ENCODE results near the gene ORAI2.
"Not testable (repeated sequence)": the region's sequence is repeated elsewhere in the genome, so short reads cannot be mapped to it uniquely, and the experiment has no call there.

Gene ORAI2

DNA sequence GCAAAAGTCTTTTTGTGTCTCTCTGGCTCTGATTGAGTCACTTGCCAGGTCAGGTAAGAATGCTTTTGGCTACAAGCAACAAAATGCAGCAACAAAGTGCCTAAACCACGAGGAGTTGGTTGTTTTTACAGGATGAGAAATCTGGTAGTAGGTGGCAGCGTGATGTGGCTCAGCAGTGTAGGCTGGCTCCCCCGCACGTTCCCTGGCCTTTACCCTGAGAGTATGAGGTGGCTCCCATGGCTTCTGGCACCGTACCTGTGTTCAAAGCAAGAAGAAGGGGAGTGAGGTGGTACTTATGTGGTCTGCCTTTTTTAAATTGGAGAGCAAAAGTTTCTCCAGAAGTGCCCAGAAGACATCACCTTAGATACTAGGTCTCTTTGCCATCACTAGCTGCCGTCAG, 25.5 kb upstream of the ORAI2 start:
- DNase-seq (ENCODE audit: low read depth in 1 of 2, low spot score in 1 of 2), result no peak
- TF ChIP-seq GABPA (IDR thresholded peaks at IDR 0.05; ENCODE audit: low read depth) (no peak), POLR2AphosphoS5 (IDR thresholded peaks at IDR 0.05; ENCODE audit: low read depth) (no peak), SPI1 (IDR thresholded peaks at IDR 0.05; ENCODE audit: borderline replicate concordance, low read depth) (no peak)
- TF ChIP-seq, protein P1, sequence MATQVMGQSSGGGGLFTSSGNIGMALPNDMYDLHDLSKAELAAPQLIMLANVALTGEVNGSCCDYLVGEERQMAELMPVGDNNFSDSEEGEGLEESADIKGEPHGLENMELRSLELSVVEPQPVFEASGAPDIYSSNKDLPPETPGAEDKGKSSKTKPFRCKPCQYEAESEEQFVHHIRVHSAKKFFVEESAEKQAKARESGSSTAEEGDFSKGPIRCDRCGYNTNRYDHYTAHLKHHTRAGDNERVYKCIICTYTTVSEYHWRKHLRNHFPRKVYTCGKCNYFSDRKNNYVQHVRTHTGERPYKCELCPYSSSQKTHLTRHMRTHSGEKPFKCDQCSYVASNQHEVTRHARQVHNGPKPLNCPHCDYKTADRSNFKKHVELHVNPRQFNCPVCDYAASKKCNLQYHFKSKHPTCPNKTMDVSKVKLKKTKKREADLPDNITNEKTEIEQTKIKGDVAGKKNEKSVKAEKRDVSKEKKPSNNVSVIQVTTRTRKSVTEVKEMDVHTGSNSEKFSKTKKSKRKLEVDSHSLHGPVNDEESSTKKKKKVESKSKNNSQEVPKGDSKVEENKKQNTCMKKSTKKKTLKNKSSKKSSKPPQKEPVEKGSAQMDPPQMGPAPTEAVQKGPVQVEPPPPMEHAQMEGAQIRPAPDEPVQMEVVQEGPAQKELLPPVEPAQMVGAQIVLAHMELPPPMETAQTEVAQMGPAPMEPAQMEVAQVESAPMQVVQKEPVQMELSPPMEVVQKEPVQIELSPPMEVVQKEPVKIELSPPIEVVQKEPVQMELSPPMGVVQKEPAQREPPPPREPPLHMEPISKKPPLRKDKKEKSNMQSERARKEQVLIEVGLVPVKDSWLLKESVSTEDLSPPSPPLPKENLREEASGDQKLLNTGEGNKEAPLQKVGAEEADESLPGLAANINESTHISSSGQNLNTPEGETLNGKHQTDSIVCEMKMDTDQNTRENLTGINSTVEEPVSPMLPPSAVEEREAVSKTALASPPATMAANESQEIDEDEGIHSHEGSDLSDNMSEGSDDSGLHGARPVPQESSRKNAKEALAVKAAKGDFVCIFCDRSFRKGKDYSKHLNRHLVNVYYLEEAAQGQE (IDR thresholded peaks at IDR 0.05; ENCODE audit: insufficient replicate concordance, low read depth), result no peak
- TF ChIP-seq, protein P2, sequence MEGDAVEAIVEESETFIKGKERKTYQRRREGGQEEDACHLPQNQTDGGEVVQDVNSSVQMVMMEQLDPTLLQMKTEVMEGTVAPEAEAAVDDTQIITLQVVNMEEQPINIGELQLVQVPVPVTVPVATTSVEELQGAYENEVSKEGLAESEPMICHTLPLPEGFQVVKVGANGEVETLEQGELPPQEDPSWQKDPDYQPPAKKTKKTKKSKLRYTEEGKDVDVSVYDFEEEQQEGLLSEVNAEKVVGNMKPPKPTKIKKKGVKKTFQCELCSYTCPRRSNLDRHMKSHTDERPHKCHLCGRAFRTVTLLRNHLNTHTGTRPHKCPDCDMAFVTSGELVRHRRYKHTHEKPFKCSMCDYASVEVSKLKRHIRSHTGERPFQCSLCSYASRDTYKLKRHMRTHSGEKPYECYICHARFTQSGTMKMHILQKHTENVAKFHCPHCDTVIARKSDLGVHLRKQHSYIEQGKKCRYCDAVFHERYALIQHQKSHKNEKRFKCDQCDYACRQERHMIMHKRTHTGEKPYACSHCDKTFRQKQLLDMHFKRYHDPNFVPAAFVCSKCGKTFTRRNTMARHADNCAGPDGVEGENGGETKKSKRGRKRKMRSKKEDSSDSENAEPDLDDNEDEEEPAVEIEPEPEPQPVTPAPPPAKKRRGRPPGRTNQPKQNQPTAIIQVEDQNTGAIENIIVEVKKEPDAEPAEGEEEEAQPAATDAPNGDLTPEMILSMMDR (IDR thresholded peaks at IDR 0.05; ENCODE audit: insufficient read depth, low read length), result no peak
- no peak overlapping the region for H3K27ac ChIP-seq (replicated peaks)
- H3K4me3 ChIP-seq (replicated peaks; ENCODE audit: insufficient read depth, low read length), result no peak overlapping the region
- H3K27me3 ChIP-seq (ENCODE audit: insufficient read depth, poor library complexity, severe bottlenecking), result no peaks in the 10 kb centered on the region

DNA sequence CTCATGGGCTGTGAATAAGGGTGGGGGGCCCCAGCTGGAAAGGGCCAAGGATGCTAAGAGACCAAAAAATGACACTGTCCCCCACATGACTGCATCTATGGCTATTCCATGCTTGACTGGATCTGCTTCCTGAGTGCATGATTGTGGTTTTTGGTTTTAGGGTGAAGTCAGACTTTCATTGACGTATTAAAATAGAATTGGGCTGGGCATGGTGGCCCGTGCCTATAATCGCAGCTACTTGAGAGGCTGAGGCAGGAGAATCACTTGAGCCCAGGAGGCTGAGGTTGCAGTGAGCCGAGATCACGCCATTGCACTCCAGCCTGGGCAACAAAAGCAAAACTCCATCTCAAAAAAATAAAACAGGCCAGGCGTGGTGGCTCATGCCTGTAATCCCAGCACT, 24.8 kb upstream of the ORAI2 start:
- not testable (repeated sequence) for DNase-seq (ENCODE audit: low read depth in 1 of 2, low spot score in 1 of 2); H3K27me3 ChIP-seq (ENCODE audit: insufficient read depth, poor library complexity, severe bottlenecking); H3K4me3 ChIP-seq (replicated peaks; ENCODE audit: insufficient read depth, low read length); H3K27ac ChIP-seq (replicated peaks)

DNA sequence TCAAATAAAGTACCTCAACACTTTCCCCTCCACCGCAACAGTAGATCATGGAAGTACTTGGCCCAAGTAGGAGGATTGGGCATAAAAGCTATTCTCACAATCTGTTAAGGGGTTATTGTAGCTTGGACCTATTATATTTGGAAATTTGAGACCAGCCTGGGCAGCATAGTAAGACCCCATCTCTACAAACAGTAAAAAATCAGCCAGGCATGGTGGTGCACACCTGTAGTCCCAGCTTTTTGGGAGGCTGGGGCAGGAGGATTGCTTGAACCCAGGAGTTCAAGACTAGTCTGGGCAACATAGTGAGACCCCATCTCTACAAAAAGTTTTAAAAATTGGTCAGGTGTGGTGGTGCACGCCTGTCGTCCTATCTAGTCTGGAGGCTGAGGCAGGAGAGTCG, 24.0 kb upstream of the ORAI2 start:
- TF ChIP-seq, protein P2 (IDR thresholded peaks at IDR 0.05; ENCODE audit: insufficient read depth, low read length), result no peak
- TF ChIP-seq, protein P1 (IDR thresholded peaks at IDR 0.05; ENCODE audit: insufficient replicate concordance, low read depth), result no peak
- TF ChIP-seq POLR2AphosphoS5 (IDR thresholded peaks at IDR 0.05; ENCODE audit: low read depth) (no peak), SPI1 (IDR thresholded peaks at IDR 0.05; ENCODE audit: borderline replicate concordance, low read depth) (no peak), GABPA (IDR thresholded peaks at IDR 0.05; ENCODE audit: low read depth) (no peak)
- no peak for DNase-seq (ENCODE audit: low read depth in 1 of 2, low spot score in 1 of 2)
- no peaks in the 10 kb centered on the region for H3K27me3 ChIP-seq (ENCODE audit: insufficient read depth, poor library complexity, severe bottlenecking)
- no peak overlapping the region for H3K4me3 ChIP-seq (replicated peaks; ENCODE audit: insufficient read depth, low read length)
- H3K27ac ChIP-seq (replicated peaks), result no peak overlapping the region

DNA sequence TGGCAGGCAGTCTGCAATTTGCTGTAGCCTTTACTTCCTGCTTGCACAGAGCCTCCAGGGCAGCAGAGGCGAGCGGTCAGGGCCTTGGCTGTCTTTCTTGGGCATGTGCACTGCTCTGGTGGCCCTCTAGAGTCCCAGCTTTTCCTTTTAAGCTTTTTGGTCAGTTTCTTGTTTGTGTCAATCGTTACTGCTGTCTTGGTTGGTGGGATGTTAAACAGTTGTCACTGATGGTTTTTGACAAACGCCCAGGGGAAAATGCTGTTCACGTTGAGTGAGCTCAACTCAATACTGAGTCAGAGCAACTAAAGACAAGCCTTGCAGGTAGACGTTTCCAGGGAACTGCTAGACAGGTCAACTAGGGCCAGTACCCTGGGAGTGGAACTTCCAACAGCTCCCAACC, 23.3 kb upstream of the ORAI2 start:
- Histone ChIP-seq H3K4me3 (replicated peaks; ENCODE audit: insufficient read depth, low read length) (no peak overlapping the region), H3K27me3 (ENCODE audit: insufficient read depth, poor library complexity, severe bottlenecking) (no peaks in the 10 kb centered on the region), H3K27ac (replicated peaks) (no peak overlapping the region)
- TF ChIP-seq GABPA (IDR thresholded peaks at IDR 0.05; ENCODE audit: low read depth) (no peak), SPI1 (IDR thresholded peaks at IDR 0.05; ENCODE audit: borderline replicate concordance, low read depth) (no peak), POLR2AphosphoS5 (IDR thresholded peaks at IDR 0.05; ENCODE audit: low read depth) (no peak)
- TF ChIP-seq, protein P1 (IDR thresholded peaks at IDR 0.05; ENCODE audit: insufficient replicate concordance, low read depth), result no peak
- TF ChIP-seq, protein P2 (IDR thresholded peaks at IDR 0.05; ENCODE audit: insufficient read depth, low read length), result no peak
- DNase-seq (ENCODE audit: low read depth in 1 of 2, low spot score in 1 of 2), result no peak
